Measurements from ENCODE around the gene PSMG1.

DNA sequence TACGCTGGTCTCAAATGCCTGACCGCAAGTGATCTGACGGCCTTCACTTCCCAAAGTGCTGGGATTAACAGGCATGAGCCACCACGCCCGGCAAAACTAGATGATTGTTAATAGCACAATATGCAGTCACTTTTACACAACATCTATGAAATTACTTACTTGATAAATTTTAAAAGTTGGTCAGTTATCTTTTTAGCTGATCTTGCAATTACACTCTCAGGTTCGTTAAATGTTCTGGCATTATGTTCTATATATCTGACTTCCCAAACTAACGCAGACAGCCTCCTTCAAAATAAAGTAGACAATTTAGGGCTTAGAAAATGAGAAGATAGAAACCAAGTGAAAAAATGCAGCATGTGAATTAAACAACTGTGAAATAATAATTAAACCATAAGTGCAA, 31.8 kb upstream of the PSMG1 start:
- no peak for TF ChIP-seq POLR2A (IDR thresholded peaks at IDR 0.05)
- TF ChIP-seq, protein P1, sequence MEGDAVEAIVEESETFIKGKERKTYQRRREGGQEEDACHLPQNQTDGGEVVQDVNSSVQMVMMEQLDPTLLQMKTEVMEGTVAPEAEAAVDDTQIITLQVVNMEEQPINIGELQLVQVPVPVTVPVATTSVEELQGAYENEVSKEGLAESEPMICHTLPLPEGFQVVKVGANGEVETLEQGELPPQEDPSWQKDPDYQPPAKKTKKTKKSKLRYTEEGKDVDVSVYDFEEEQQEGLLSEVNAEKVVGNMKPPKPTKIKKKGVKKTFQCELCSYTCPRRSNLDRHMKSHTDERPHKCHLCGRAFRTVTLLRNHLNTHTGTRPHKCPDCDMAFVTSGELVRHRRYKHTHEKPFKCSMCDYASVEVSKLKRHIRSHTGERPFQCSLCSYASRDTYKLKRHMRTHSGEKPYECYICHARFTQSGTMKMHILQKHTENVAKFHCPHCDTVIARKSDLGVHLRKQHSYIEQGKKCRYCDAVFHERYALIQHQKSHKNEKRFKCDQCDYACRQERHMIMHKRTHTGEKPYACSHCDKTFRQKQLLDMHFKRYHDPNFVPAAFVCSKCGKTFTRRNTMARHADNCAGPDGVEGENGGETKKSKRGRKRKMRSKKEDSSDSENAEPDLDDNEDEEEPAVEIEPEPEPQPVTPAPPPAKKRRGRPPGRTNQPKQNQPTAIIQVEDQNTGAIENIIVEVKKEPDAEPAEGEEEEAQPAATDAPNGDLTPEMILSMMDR (IDR thresholded peaks at IDR 0.05): no peak
- TF ChIP-seq EP300 (IDR thresholded peaks at IDR 0.05): no peak
